WTC11 (cell line): ENCODE results near the gene ALOX15. TPM values are rescaled to one million over a fixed set of nuclear protein-coding genes. Genes with fewer than 3 reads are reported as not detected.

Experiments
- ATAC-seq: fragments of 200-7000 bp; cut with Tn5 transposase; 2 replicates; pipeline ENCODE4 v1.10.0; 2021; ENCODE audit warnings: mild to moderate bottlenecking, moderate library complexity
- CTCF ChIA-PET: fragments of 300-600 bp; sonication (Branson Sonifier 250); formaldehyde crosslinking; loops from one replicate; lab custom pipeline; 2021; ENCODE audit warnings: antibody characterized with exemption; lab: Charles Lee
- POLR2A ChIA-PET: fragments of 350-600 bp; sonication (Branson Sonifier 250); formaldehyde crosslinking; loops from one replicate; lab custom pipeline; 2021; ENCODE audit warnings: antibody characterized with exemption; lab: Charles Lee
- DNase-seq: peaks from one replicate; pipeline ENCODE4 v3.0.0; 2021; ENCODE audit warnings: low spot score
- H3K27ac Mint-ChIP-seq: 2 replicates; pipeline ENCODE4 v1.8.0; 2021; ENCODE audit warnings: mixed read lengths
- H3K27me3 Mint-ChIP-seq: 2 replicates; pipeline ENCODE4 v1.8.0; 2021; ENCODE audit warnings: low read depth, mild to moderate bottlenecking, moderate library complexity, mixed read lengths
- H3K36me3 Mint-ChIP-seq: 2 replicates; pipeline ENCODE4 v1.8.0; 2021; ENCODE audit warnings: mixed read lengths
- H3K4me1 Mint-ChIP-seq: 2 replicates; pipeline ENCODE4 v1.8.0; 2022; ENCODE audit warnings: mixed read lengths
- H3K4me3 Mint-ChIP-seq: 2 replicates; pipeline ENCODE4 v1.8.0; 2021; ENCODE audit warnings: mild to moderate bottlenecking, moderate library complexity, mixed read lengths
- H3K9me3 Mint-ChIP-seq: 2 replicates; pipeline ENCODE4 v1.8.0; 2021; ENCODE audit warnings: mixed read lengths
- ATF1 ChIP-seq: sonication (generic); formaldehyde crosslinking; IDR thresholded peaks from 2 replicates; pipeline ENCODE4 v1.8.1; 2023; ENCODE audit warnings: mild to moderate bottlenecking, moderate library complexity, missing genetic modification reagents
- EMX1 ChIP-seq: fragments of 250-450 bp; sonication (Bioruptor Pico); IDR thresholded peaks from 2 replicates; pipeline ENCODE4 v1.8.0; 2021; ENCODE audit warnings: mild to moderate bottlenecking
- FOXJ3 ChIP-seq: sonication (generic); formaldehyde crosslinking; IDR thresholded peaks from 2 replicates; pipeline ENCODE4 v1.9.0; 2021; ENCODE audit warnings: missing genetic modification reagents, mild to moderate bottlenecking, borderline replicate concordance
- FOXK1 ChIP-seq: sonication (generic); formaldehyde crosslinking; IDR thresholded peaks from 2 replicates; pipeline ENCODE4 v1.8.0; 2022; ENCODE audit warnings: mild to moderate bottlenecking, moderate library complexity, missing genetic modification reagents
- GABPB1 ChIP-seq: sonication (generic); formaldehyde crosslinking; IDR thresholded peaks from 2 replicates; pipeline ENCODE4 v1.8.1; 2023; ENCODE audit warnings: mild to moderate bottlenecking, missing genetic modification reagents
- GRHL2 ChIP-seq: fragments of 250-450 bp; sonication (Bioruptor Pico); IDR thresholded peaks from 2 replicates; pipeline ENCODE4 v1.8.0; 2022; ENCODE audit warnings: mild to moderate bottlenecking, moderate library complexity; ENCODE audit not compliant: insufficient replicate concordance, severe bottlenecking
- GTF2I ChIP-seq: fragments of 250-450 bp; sonication (Bioruptor Pico); conservative IDR thresholded peaks from 2 replicates; pipeline ENCODE4 v1.4.0; 2021; ENCODE audit warnings: mild to moderate bottlenecking
- HMGA2 ChIP-seq: fragments of 250-450 bp; sonication (Bioruptor Pico); IDR thresholded peaks from 2 replicates; pipeline ENCODE4 v1.4.0; 2021; ENCODE audit warnings: mild to moderate bottlenecking, moderate library complexity
- JAZF1 ChIP-seq: fragments of 250-450 bp; sonication (Bioruptor Pico); IDR thresholded peaks from 2 replicates; pipeline ENCODE4 v1.9.0; 2021; ENCODE audit warnings: moderate library complexity, mild to moderate bottlenecking, inconsistent platforms
- NFE2L1 ChIP-seq: sonication (generic); formaldehyde crosslinking; IDR thresholded peaks from 2 replicates; pipeline ENCODE4 v1.8.1; 2023; ENCODE audit warnings: missing genetic modification reagents
- RORB ChIP-seq: fragments of 250-450 bp; sonication (Bioruptor Pico); IDR thresholded peaks from 2 replicates; pipeline ENCODE4 v1.9.0; 2021; ENCODE audit warnings: mild to moderate bottlenecking
- SMAD4 ChIP-seq: sonication (generic); formaldehyde crosslinking; IDR thresholded peaks from 2 replicates; pipeline ENCODE4 v1.8.0; 2022; ENCODE audit warnings: mild to moderate bottlenecking, missing genetic modification reagents
- SOX15 ChIP-seq: fragments of 250-450 bp; sonication (Bioruptor Pico); IDR thresholded peaks from 2 replicates; pipeline ENCODE4 v1.9.0; 2021; ENCODE audit warnings: mild to moderate bottlenecking
- ZNF138 ChIP-seq: sonication (generic); formaldehyde crosslinking; conservative IDR thresholded peaks from 2 replicates; pipeline ENCODE4 v1.8.1; 2022; ENCODE audit warnings: mild to moderate bottlenecking, moderate library complexity, missing genetic modification reagents
- ZNF416 ChIP-seq: fragments of 250-450 bp; sonication (Bioruptor Pico); IDR thresholded peaks from 2 replicates; pipeline ENCODE4 v1.9.0; 2021; ENCODE audit warnings: mild to moderate bottlenecking, inconsistent platforms
- ZNF423 ChIP-seq: fragments of 250-450 bp; sonication (Bioruptor Pico); IDR thresholded peaks from 2 replicates; pipeline ENCODE4 v2.1.2; 2022; ENCODE audit warnings: mild to moderate bottlenecking, moderate library complexity
- total RNA-seq: library from RNA; stranded (reverse); gene quantifications from 3 replicates; pipeline ENCODE4 v1.2.3, GENCODE V29; 2021
- TF ChIP-seq, protein P1 (sequence below): sonication (generic); formaldehyde crosslinking; IDR thresholded peaks from 2 replicates; pipeline ENCODE4 v1.8.0; 2022; ENCODE audit warnings: missing genetic modification reagents
- TF ChIP-seq, protein P2 (sequence below): sonication (generic); formaldehyde crosslinking; IDR thresholded peaks from 2 replicates; pipeline ENCODE4 v1.8.0; 2022; ENCODE audit warnings: mild to moderate bottlenecking, missing genetic modification reagents
- TF ChIP-seq, protein P3 (sequence below): sonication (generic); formaldehyde crosslinking; IDR thresholded peaks from 2 replicates; pipeline ENCODE4 v1.8.0; 2022; ENCODE audit warnings: mild to moderate bottlenecking, missing genetic modification reagents
- TF ChIP-seq, protein P4 (sequence below): fragments of 250-450 bp; sonication (Bioruptor Pico); IDR thresholded peaks from 2 replicates; pipeline ENCODE4 v1.9.0; 2021; ENCODE audit warnings: mild to moderate bottlenecking
- TF ChIP-seq, protein P5 (sequence below): fragments of 250-450 bp; sonication (Bioruptor Pico); IDR thresholded peaks from 2 replicates; pipeline ENCODE4 v1.9.0; 2021; ENCODE audit warnings: mild to moderate bottlenecking, borderline replicate concordance

Gene ALOX15
- total RNA-seq, 1 experiment from 2014 or later = 0.50 TPM

DNA sequence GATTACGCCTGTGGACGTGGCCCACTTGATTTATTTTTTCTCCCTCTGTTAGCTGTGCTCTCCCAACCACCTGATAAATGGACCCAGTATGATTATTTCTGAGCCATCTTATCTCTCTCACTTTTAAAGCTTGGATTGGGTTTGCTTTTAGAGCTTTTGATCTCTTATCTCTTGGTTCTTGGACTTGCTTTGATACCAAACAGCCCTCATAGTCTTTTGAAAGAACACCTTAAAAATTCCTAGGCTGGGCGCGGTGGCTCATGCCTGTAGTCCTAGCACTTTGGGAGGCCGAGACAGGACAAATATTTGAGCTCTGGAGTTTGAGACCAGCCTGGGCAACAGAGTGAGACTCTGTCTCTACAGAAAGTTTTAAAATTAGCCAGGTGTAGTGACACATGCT is 31.3 kb downstream of the ALOX15 start:
- H3K27me3 Mint-ChIP-seq = no peaks in the 10 kb centered on the region
- H3K27ac Mint-ChIP-seq = no peak overlapping the region
- ChIA-PET POLR2A (no interaction called here), CTCF (interaction anchor here (0.6 to 2.6 kb wide), 5 partner anchors 15 to 1370 kb away, joined by 3 to 11 read pairs (median 3); no protein-coding TSS in a partner anchor)
- H3K9me3 Mint-ChIP-seq = no peaks in the 10 kb centered on the region
- H3K36me3 Mint-ChIP-seq = no peaks in the 10 kb centered on the region
- TF ChIP-seq GABPB1 (CRISPR knock-in tag) = no peak
- no peak for TF ChIP-seq EMX1
- no peak for TF ChIP-seq SOX15 (CRISPR knock-in tag)
- TF ChIP-seq NFE2L1 (CRISPR knock-in tag) = no peak
- TF ChIP-seq, protein P1, sequence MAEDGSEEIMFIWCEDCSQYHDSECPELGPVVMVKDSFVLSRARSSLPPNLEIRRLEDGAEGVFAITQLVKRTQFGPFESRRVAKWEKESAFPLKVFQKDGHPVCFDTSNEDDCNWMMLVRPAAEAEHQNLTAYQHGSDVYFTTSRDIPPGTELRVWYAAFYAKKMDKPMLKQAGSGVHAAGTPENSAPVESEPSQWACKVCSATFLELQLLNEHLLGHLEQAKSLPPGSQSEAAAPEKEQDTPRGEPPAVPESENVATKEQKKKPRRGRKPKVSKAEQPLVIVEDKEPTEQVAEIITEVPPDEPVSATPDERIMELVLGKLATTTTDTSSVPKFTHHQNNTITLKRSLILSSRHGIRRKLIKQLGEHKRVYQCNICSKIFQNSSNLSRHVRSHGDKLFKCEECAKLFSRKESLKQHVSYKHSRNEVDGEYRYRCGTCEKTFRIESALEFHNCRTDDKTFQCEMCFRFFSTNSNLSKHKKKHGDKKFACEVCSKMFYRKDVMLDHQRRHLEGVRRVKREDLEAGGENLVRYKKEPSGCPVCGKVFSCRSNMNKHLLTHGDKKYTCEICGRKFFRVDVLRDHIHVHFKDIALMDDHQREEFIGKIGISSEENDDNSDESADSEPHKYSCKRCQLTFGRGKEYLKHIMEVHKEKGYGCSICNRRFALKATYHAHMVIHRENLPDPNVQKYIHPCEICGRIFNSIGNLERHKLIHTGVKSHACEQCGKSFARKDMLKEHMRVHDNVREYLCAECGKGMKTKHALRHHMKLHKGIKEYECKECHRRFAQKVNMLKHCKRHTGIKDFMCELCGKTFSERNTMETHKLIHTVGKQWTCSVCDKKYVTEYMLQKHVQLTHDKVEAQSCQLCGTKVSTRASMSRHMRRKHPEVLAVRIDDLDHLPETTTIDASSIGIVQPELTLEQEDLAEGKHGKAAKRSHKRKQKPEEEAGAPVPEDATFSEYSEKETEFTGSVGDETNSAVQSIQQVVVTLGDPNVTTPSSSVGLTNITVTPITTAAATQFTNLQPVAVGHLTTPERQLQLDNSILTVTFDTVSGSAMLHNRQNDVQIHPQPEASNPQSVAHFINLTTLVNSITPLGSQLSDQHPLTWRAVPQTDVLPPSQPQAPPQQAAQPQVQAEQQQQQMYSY (CRISPR knock-in tag) = no peak
- TF ChIP-seq, protein P2, sequence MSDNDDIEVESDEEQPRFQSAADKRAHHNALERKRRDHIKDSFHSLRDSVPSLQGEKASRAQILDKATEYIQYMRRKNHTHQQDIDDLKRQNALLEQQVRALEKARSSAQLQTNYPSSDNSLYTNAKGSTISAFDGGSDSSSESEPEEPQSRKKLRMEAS = no peak
- no peak for TF ChIP-seq HMGA2
- TF ChIP-seq, protein P3, sequence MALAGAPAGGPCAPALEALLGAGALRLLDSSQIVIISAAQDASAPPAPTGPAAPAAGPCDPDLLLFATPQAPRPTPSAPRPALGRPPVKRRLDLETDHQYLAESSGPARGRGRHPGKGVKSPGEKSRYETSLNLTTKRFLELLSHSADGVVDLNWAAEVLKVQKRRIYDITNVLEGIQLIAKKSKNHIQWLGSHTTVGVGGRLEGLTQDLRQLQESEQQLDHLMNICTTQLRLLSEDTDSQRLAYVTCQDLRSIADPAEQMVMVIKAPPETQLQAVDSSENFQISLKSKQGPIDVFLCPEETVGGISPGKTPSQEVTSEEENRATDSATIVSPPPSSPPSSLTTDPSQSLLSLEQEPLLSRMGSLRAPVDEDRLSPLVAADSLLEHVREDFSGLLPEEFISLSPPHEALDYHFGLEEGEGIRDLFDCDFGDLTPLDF (CRISPR knock-in tag) = no peak
- TF ChIP-seq, protein P4, sequence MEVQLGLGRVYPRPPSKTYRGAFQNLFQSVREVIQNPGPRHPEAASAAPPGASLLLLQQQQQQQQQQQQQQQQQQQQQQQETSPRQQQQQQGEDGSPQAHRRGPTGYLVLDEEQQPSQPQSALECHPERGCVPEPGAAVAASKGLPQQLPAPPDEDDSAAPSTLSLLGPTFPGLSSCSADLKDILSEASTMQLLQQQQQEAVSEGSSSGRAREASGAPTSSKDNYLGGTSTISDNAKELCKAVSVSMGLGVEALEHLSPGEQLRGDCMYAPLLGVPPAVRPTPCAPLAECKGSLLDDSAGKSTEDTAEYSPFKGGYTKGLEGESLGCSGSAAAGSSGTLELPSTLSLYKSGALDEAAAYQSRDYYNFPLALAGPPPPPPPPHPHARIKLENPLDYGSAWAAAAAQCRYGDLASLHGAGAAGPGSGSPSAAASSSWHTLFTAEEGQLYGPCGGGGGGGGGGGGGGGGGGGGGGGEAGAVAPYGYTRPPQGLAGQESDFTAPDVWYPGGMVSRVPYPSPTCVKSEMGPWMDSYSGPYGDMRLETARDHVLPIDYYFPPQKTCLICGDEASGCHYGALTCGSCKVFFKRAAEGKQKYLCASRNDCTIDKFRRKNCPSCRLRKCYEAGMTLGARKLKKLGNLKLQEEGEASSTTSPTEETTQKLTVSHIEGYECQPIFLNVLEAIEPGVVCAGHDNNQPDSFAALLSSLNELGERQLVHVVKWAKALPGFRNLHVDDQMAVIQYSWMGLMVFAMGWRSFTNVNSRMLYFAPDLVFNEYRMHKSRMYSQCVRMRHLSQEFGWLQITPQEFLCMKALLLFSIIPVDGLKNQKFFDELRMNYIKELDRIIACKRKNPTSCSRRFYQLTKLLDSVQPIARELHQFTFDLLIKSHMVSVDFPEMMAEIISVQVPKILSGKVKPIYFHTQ (CRISPR knock-in tag) = no peak
- TF ChIP-seq, protein P5, sequence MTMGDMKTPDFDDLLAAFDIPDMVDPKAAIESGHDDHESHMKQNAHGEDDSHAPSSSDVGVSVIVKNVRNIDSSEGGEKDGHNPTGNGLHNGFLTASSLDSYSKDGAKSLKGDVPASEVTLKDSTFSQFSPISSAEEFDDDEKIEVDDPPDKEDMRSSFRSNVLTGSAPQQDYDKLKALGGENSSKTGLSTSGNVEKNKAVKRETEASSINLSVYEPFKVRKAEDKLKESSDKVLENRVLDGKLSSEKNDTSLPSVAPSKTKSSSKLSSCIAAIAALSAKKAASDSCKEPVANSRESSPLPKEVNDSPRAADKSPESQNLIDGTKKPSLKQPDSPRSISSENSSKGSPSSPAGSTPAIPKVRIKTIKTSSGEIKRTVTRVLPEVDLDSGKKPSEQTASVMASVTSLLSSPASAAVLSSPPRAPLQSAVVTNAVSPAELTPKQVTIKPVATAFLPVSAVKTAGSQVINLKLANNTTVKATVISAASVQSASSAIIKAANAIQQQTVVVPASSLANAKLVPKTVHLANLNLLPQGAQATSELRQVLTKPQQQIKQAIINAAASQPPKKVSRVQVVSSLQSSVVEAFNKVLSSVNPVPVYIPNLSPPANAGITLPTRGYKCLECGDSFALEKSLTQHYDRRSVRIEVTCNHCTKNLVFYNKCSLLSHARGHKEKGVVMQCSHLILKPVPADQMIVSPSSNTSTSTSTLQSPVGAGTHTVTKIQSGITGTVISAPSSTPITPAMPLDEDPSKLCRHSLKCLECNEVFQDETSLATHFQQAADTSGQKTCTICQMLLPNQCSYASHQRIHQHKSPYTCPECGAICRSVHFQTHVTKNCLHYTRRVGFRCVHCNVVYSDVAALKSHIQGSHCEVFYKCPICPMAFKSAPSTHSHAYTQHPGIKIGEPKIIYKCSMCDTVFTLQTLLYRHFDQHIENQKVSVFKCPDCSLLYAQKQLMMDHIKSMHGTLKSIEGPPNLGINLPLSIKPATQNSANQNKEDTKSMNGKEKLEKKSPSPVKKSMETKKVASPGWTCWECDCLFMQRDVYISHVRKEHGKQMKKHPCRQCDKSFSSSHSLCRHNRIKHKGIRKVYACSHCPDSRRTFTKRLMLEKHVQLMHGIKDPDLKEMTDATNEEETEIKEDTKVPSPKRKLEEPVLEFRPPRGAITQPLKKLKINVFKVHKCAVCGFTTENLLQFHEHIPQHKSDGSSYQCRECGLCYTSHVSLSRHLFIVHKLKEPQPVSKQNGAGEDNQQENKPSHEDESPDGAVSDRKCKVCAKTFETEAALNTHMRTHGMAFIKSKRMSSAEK = no peak
- no peak for TF ChIP-seq JAZF1 (CRISPR knock-in tag)
- no peak for TF ChIP-seq ZNF416
- TF ChIP-seq GRHL2 (CRISPR knock-in tag) = no peak
- no peak overlapping the region for H3K4me3 Mint-ChIP-seq
- ATAC-seq (no peak), DNase-seq (no peak)
- H3K4me1 Mint-ChIP-seq = peaks cover 7% of the 10 kb centered on the region

DNA sequence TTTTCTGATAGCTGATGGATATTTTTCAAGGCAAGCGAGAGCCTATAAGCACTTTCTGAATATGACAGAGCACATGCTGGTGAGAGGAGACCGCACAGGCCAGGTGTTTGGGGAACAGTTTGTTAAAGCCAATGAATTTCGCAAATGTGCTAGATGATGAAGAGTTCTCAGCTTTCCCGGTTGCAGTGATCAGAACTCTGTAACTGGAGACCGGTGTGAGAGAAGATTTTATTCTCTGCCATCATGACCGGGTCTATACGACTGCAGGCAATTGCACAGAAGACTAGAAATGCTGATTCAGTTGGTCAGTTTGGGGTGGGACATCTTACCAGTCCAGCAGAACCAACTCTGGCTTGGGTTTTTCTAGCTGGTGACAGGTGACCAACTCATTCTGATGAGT is 31.7 kb downstream of the ALOX15 start:
- CTCF ChIA-PET = interaction anchor here (0.6 to 2.6 kb wide), 5 partner anchors 15 to 1371 kb away, joined by 3 to 11 read pairs (median 3); no protein-coding TSS in a partner anchor
- ATAC-seq (no peak), DNase-seq (no peak)
- Mint-ChIP-seq H3K4me1 (peaks cover 7% of the 10 kb centered on the region), H3K27ac (no peak overlapping the region), H3K27me3 (no peaks in the 10 kb centered on the region), H3K4me3 (no peak overlapping the region), H3K36me3 (no peaks in the 10 kb centered on the region), H3K9me3 (no peaks in the 10 kb centered on the region)
- POLR2A ChIA-PET = interaction anchor here (0.6 kb wide), 1 partner anchor 426 kb away, joined by 9 read pairs; the partner anchor contains the start of gene SLC52A1
- TF ChIP-seq FOXK1 (CRISPR knock-in tag) (no peak), ZNF138 (CRISPR knock-in tag) (no peak), ZNF423 (CRISPR knock-in tag) (no peak), ATF1 (no peak), FOXJ3 (no peak), RORB (no peak), GTF2I (no peak), SMAD4 (CRISPR knock-in tag) (no peak)
- TF ChIP-seq, protein P3 (CRISPR knock-in tag) = no peak
